HEK293 (cell line): Measurements from ENCODE around the gene NAE1.
A peak's percentile ranks its signal among the peaks of the same experiment; 100 is the strongest.

ENCODE experiments used
- CTCF ChIA-PET: fragments of 350-600 bp; formaldehyde crosslinking; extraction: SDS; loops from one replicate; lab custom pipeline; 2021; ENCODE audit warnings: antibody characterized with exemption; lab: Yijun Ruan, JAX
- POLR2A ChIA-PET: fragments of 300-600 bp; formaldehyde crosslinking; extraction: SDS; loops from one replicate; lab custom pipeline; 2020; ENCODE audit warnings: antibody characterized with exemption, inconsistent platforms; lab: Yijun Ruan, JAX
- H3K27ac ChIP-seq: fragments of 200-500 bp; sonication (Bioruptor generic); 2 replicates; pipeline ENCODE4 v1.5.1; 2014; ENCODE audit warnings: low read depth, low read length, control low read depth, inconsistent platforms; ENCODE audit errors: extremely low read depth
- H3K36me3 ChIP-seq, 2 experiments: fragments of 200-500 bp in 1 of 2; sonication (Bioruptor generic) in 1 of 2; 1 replicate in 1 of 2; 2 replicates in 1 of 2; pipeline ENCODE4 v1.5.1; 2014 to 2017; ENCODE audit warnings: inconsistent platforms in 2 of 2, low read length in 2 of 2; ENCODE audit not compliant: control insufficient read depth in 2 of 2, insufficient read depth in 1 of 2
- H3K4me1 ChIP-seq: fragments of 200-500 bp; sonication (Bioruptor generic); 2 replicates; pipeline ENCODE4 v1.5.1; 2014; ENCODE audit warnings: mild to moderate bottlenecking, low read length, inconsistent platforms; ENCODE audit not compliant: control insufficient read depth, insufficient read depth
- H3K4me3 ChIP-seq: 2 replicates; pipeline ENCODE4 v1.5.1; 2011; ENCODE audit warnings: low read depth, mild to moderate bottlenecking, control low read depth, low read length, moderate library complexity
- H3K9me3 ChIP-seq: fragments of 200-500 bp; sonication (Bioruptor generic); 2 replicates; pipeline ENCODE4 v1.5.1; 2014; ENCODE audit warnings: low read depth, low read length, inconsistent platforms; ENCODE audit not compliant: control insufficient read depth, insufficient read depth
- FEZF1 ChIP-seq: fragments of 450-650 bp; formaldehyde crosslinking; IDR thresholded peaks from 2 replicates; pipeline ENCODE4 v1.5.1; 2016; ENCODE audit warnings: missing biosample characterization, missing genetic modification characterization
- GLIS2 ChIP-seq: fragments of 450-650 bp; formaldehyde crosslinking; IDR thresholded peaks from 2 replicates; pipeline ENCODE4 v1.5.1; 2016; ENCODE audit warnings: missing biosample characterization, missing genetic modification characterization
- HOXD13 ChIP-seq: sonication (generic); formaldehyde crosslinking; IDR thresholded peaks from 2 replicates; pipeline ENCODE4 v1.8.0; 2022; ENCODE audit warnings: missing genetic modification reagents, borderline replicate concordance
- SP3 ChIP-seq: fragments of 450-650 bp; formaldehyde crosslinking; IDR thresholded peaks from 2 replicates; pipeline ENCODE4 v1.5.1; 2016; ENCODE audit warnings: missing biosample characterization, missing genetic modification characterization
- ZBTB7A ChIP-seq: fragments of 450-650 bp; formaldehyde crosslinking; IDR thresholded peaks from 2 replicates; pipeline ENCODE4 v1.5.1; 2016; ENCODE audit warnings: low read depth, missing biosample characterization, missing genetic modification characterization
- ZFHX2 ChIP-seq: fragments of 450-650 bp; formaldehyde crosslinking; conservative IDR thresholded peaks from 2 replicates; pipeline ENCODE4 v1.5.1; 2016; ENCODE audit warnings: missing biosample characterization, missing genetic modification characterization
- ZFP37 ChIP-seq: fragments of 450-650 bp; formaldehyde crosslinking; IDR thresholded peaks from 2 replicates; pipeline ENCODE4 v1.5.1; 2016; ENCODE audit warnings: missing biosample characterization, missing genetic modification characterization
- ZNF274 ChIP-seq, 2 experiments: fragments of 200-500 bp in 1 of 2; fragments of 450-650 bp in 1 of 2; sonication (Bioruptor generic) in 1 of 2; formaldehyde crosslinking in 1 of 2; IDR thresholded peaks; 2 replicates each; pipeline versions ENCODE4 v1.5.1 to v1.6.1; 2014 to 2016; ENCODE audit warnings: borderline replicate concordance in 1 of 2, inconsistent platforms in 1 of 2, low read length in 1 of 2, missing biosample characterization in 1 of 2, missing genetic modification characterization in 1 of 2
- ZNF335 ChIP-seq: fragments of 450-650 bp; formaldehyde crosslinking; conservative IDR thresholded peaks from 2 replicates; pipeline ENCODE4 v1.5.1; 2016; ENCODE audit warnings: missing biosample characterization, missing genetic modification characterization
- ZNF558 ChIP-seq: fragments of 450-650 bp; formaldehyde crosslinking; IDR thresholded peaks from 2 replicates; pipeline ENCODE4 v1.5.1; 2016; ENCODE audit warnings: missing biosample characterization, missing genetic modification characterization
- ZNF701 ChIP-seq: fragments of 450-650 bp; formaldehyde crosslinking; IDR thresholded peaks from 2 replicates; pipeline ENCODE4 v1.5.1; 2016; ENCODE audit warnings: missing biosample characterization, missing genetic modification characterization
- ZNF791 ChIP-seq: fragments of 450-650 bp; formaldehyde crosslinking; IDR thresholded peaks from 2 replicates; pipeline ENCODE4 v1.5.1; 2016; ENCODE audit warnings: missing biosample characterization, missing genetic modification characterization
- TF ChIP-seq, protein P1 (sequence below): fragments of 450-650 bp; formaldehyde crosslinking; optimal IDR thresholded peaks from 2 replicates; pipeline ENCODE3; 2016; ENCODE audit warnings: missing biosample characterization, mild to moderate bottlenecking, missing genetic modification characterization
- TF ChIP-seq, protein P2 (sequence below): fragments of 450-650 bp; formaldehyde crosslinking; IDR thresholded peaks from 2 replicates; pipeline ENCODE4 v1.5.1; 2016; ENCODE audit warnings: missing biosample characterization, missing genetic modification characterization
- TF ChIP-seq, protein P3 (sequence below): fragments of 450-650 bp; formaldehyde crosslinking; IDR thresholded peaks from 2 replicates; pipeline ENCODE4 v1.5.1; 2016; ENCODE audit warnings: missing biosample characterization, missing genetic modification characterization
- TF ChIP-seq, protein P4 (sequence below): fragments of 450-650 bp; formaldehyde crosslinking; IDR thresholded peaks from 2 replicates; pipeline ENCODE4 v1.5.1; 2016; ENCODE audit warnings: missing biosample characterization, missing genetic modification characterization

NAE1 gene

DNA sequence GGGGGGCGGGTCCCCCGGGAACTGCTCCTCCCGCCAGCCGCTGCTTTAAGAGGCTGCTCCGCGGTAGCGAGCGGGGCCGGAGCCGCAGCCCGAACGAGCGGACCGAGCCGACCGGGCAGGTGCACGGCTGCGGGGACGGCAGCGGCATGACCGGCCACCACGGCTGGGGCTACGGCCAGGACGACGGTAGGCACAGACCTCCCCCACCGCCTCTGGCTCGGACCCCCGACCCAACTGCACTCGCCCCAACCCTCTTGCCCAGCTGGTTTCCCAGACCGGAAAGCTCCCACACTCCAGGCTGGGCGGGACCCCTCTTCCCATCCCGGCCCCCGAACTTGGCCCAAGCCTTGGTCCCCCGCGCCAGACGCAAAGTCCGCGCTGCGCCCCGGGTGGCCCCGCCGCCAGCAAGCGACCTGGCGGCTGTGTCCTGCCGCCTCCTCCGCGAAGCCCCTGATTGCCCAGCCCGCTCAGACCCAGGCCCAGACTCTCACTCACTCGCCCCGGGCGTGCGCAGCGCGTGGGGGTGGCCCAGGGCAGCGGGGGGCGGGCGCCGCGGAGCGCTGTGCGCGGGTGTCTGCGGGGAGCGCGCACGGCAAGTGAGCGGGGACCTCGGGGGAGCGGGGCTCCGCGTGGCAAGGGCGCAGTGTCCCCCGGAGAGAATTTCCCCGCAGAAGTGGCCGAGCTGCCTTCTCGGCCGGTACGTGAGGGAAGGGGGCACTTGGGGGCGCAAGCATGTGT lies 13.7 kb upstream of the NAE1 start, which contains the start of gene CA7:
Gene CA7 (plus strand): TSS at position 73 of the 738 bp plus-strand sequence. CDS start 74 bp downstream, at position 147.
- H3K4me1 ChIP-seq = no peaks in the 10 kb centered on the region
- H3K27ac ChIP-seq = no peak within 1 kb of the TSS
- CTCF ChIA-PET = interaction anchor here (0.5 to 6.3 kb wide), 3 partner anchors 10 to 231 kb away, joined by 3 to 42 read pairs (median 3); partner anchors contain the start of gene NAE1
- no peaks in the 10 kb centered on the region for H3K9me3 ChIP-seq
- POLR2A ChIA-PET = interaction anchor here (1.3 kb wide), 1 partner anchor 13 kb away, joined by 5 read pairs; the partner anchor contains the start of gene NAE1
- no peaks in the 10 kb centered on the region for H3K36me3 ChIP-seq
- H3K4me3 ChIP-seq = peak within 1 kb of the TSS; percentile 13
- TF ChIP-seq, protein P1, sequence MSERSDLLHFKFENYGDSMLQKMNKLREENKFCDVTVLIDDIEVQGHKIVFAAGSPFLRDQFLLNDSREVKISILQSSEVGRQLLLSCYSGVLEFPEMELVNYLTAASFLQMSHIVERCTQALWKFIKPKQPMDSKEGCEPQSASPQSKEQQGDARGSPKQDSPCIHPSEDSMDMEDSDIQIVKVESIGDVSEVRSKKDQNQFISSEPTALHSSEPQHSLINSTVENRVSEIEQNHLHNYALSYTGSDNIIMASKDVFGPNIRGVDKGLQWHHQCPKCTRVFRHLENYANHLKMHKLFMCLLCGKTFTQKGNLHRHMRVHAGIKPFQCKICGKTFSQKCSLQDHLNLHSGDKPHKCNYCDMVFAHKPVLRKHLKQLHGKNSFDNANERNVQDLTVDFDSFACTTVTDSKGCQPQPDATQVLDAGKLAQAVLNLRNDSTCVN (tag by site-specific recombination) = peak; percentile 12
- TF ChIP-seq ZNF558 (tag by site-specific recombination) = no peak
- peak; percentile 49 for TF ChIP-seq ZNF335 (tag by site-specific recombination)
- TF ChIP-seq ZNF701 (tag by site-specific recombination) = no peak
- TF ChIP-seq, protein P2, sequence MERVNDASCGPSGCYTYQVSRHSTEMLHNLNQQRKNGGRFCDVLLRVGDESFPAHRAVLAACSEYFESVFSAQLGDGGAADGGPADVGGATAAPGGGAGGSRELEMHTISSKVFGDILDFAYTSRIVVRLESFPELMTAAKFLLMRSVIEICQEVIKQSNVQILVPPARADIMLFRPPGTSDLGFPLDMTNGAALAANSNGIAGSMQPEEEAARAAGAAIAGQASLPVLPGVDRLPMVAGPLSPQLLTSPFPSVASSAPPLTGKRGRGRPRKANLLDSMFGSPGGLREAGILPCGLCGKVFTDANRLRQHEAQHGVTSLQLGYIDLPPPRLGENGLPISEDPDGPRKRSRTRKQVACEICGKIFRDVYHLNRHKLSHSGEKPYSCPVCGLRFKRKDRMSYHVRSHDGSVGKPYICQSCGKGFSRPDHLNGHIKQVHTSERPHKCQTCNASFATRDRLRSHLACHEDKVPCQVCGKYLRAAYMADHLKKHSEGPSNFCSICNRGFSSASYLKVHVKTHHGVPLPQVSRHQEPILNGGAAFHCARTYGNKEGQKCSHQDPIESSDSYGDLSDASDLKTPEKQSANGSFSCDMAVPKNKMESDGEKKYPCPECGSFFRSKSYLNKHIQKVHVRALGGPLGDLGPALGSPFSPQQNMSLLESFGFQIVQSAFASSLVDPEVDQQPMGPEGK = 0 out of 2 replicates have a peak, but pooled peaks have one; percentile 29
- TF ChIP-seq, protein P3, sequence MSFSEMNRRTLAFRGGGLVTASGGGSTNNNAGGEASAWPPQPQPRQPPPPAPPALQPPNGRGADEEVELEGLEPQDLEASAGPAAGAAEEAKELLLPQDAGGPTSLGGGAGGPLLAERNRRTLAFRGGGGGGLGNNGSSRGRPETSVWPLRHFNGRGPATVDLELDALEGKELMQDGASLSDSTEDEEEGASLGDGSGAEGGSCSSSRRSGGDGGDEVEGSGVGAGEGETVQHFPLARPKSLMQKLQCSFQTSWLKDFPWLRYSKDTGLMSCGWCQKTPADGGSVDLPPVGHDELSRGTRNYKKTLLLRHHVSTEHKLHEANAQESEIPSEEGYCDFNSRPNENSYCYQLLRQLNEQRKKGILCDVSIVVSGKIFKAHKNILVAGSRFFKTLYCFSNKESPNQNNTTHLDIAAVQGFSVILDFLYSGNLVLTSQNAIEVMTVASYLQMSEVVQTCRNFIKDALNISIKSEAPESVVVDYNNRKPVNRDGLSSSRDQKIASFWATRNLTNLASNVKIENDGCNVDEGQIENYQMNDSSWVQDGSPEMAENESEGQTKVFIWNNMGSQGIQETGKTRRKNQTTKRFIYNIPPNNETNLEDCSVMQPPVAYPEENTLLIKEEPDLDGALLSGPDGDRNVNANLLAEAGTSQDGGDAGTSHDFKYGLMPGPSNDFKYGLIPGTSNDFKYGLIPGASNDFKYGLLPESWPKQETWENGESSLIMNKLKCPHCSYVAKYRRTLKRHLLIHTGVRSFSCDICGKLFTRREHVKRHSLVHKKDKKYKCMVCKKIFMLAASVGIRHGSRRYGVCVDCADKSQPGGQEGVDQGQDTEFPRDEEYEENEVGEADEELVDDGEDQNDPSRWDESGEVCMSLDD = 0 out of 2 replicates have a peak, but pooled peaks have one; percentile 22
- 0 out of 2 replicates have a peak, but pooled peaks have one; percentile 17 for TF ChIP-seq SP3 (tag by site-specific recombination)
- peak; percentile 30 for TF ChIP-seq ZFHX2 (tag by site-specific recombination)
- TF ChIP-seq ZFP37 (tag by site-specific recombination) = no peak
- peak; percentile 41; the same call in 1 of the 2 replicates for TF ChIP-seq GLIS2 (tag by site-specific recombination)

DNA sequence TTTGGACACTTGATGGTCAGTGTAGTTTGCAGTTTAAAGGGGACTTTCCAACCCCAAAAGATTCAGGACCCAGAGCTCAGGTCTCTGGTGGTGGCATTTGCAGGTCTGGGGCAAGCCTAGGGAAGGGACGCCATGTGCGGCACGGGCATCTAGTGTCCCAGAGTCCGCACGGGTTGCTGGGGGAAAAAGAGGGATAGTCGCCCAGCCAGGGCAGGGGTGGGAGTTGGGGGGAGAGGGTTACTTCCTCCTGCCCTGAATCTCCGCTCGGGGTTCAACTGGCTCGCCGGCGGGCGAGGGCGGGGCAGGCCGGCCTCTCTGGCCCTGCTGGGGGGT lies 13.2 kb upstream of the NAE1 start:
- no peak overlapping the region for H3K27ac ChIP-seq
- no peak overlapping the region for H3K4me3 ChIP-seq
- CTCF ChIA-PET = interaction anchor here (0.9 to 6.3 kb wide), 5 partner anchors 11 to 24 kb away, joined by 3 to 42 read pairs (median 4); partner anchors contain the start of gene NAE1
- no peak for TF ChIP-seq ZNF791
- TF ChIP-seq HOXD13 (CRISPR knock-in tag) = no peak
- TF ChIP-seq ZNF335 (tag by site-specific recombination) = 0 out of 2 replicates have a peak, but pooled peaks have one; percentile 2
- no peak for TF ChIP-seq FEZF1 (tag by site-specific recombination)
- no peak for TF ChIP-seq ZBTB7A (tag by site-specific recombination)
- TF ChIP-seq ZNF274 (IDR thresholded peaks at IDR 0.05; ENCODE audit: low read length) = no peak
- no peak for TF ChIP-seq ZNF274 (tag by site-specific recombination; IDR thresholded peaks at IDR 0.05; ENCODE audit: borderline replicate concordance)
- TF ChIP-seq, protein P4, sequence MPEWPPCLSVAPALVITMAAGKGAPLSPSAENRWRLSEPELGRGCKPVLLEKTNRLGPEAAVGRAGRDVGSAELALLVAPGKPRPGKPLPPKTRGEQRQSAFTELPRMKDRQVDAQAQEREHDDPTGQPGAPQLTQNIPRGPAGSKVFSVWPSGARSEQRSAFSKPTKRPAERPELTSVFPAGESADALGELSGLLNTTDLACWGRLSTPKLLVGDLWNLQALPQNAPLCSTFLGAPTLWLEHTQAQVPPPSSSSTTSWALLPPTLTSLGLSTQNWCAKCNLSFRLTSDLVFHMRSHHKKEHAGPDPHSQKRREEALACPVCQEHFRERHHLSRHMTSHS (tag by site-specific recombination) = no peak
- no peaks in the 10 kb centered on the region for H3K9me3 ChIP-seq
- POLR2A ChIA-PET = no interaction called here
- no peaks in the 10 kb centered on the region for H3K36me3 ChIP-seq
- H3K4me1 ChIP-seq = no peaks in the 10 kb centered on the region
